NCI-H226 (cell line): Measurements from ENCODE around the gene ACER3.
"Not testable (repeated sequence)": the region's sequence is repeated elsewhere in the genome, so short reads cannot be mapped to it uniquely, and the experiment has no call there.

ENCODE experiments used
- DNase-seq: peaks from one replicate; pipeline ENCODE4 v3.0.0-alpha.2; 2015

ACER3 gene

GRCh38 chr11:76860539-76861475 is at the start of gene ACER3:
ACER3 (plus strand) TSS chr11:76860918; CDS start chr11:76860977, 59 bp downstream.
- peak; percentile 87 for DNase-seq

GRCh38 chr11:76811259-76811658 is 49.5 kb upstream of the ACER3 start:
- DNase-seq: no peak

- no peak for DNase-seq
Measured at GRCh38 chr11:76814414-76814813, 46.3 kb upstream of the ACER3 start.

DNA sequence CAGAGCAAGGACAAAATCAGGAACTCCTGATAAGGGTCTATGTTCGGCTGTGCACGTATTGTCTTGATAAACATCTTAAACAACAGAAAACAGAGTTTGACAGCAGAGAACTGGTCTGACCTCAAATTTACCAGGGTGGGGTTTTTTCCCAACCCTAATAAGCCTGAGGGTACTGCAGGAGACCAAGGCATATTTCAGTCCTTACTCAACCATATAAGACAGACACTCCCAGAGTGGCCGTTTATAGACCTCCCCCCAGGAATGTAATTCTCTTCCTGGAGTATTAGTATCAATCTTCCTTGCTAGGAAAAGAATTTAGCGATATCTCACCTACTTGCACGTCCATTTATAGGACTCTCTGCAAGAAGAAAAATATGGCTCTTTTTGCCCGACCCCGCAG is 45.0 kb upstream of the ACER3 start:
- DNase-seq: not testable (repeated sequence)

GRCh38 chr11:76820184-76820566 is 40.5 kb upstream of the ACER3 start:
- DNase-seq: no peak

- DNase-seq: not testable (repeated sequence)
Measured at GRCh38 chr11:76821396-76821795, 39.3 kb upstream of the ACER3 start.

- DNase-seq: no peak
Measured at GRCh38 chr11:76822406-76822805, 38.3 kb upstream of the ACER3 start.

GRCh38 chr11:76823481-76824028 is 37.2 kb upstream of the ACER3 start:
- peak; percentile 97 for DNase-seq

- peak; percentile 70 for DNase-seq
Measured at GRCh38 chr11:76824083-76824939, 36.4 kb upstream of the ACER3 start.

- peak; percentile 68 for DNase-seq
Measured at GRCh38 chr11:76824980-76825725, 35.6 kb upstream of the ACER3 start.

GRCh38 chr11:76825726-76826396 is 34.9 kb upstream of the ACER3 start:
- DNase-seq: no peak

DNA sequence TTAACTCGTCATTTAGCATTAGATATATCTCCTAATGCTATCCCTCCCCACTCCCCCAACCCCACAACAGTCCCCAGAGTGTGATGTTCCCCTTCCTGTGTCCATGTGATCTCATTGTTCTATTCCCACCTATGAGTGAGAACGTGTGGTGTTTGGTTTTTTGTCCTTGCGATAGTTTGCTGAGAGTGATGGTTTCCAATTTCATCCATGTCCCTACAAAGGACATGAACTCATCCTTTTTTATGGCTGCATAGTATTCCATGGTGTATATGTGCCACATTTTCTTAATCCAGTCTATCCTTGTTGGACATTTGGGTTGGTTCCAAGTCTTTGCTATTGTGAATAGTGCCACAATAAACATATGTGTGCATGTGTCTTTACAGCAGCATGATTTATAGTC is 34.2 kb upstream of the ACER3 start:
- not testable (repeated sequence) for DNase-seq

DNA sequence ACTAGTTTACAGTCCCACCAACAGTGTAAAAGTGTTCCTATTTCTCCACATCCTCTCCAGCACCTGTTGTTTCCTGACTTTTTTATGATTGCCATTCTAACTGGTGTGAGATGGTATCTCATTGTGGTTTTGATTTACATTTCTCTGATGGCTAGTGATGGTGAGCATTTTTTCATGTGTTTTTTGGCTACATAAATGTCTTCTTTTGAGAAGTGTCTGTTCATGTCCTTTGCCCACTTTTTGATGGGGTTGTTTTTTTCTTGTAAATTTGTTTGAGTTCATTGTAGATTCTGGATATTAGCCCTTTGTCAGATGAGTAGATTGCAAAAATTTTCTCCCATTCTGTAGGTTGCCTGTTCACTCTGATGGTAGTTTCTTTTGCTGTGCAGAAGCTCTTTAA is 33.7 kb upstream of the ACER3 start:
- not testable (repeated sequence) for DNase-seq

- peak; percentile 43 for DNase-seq
Measured at GRCh38 chr11:76830639-76831327, 29.9 kb upstream of the ACER3 start.

DNA sequence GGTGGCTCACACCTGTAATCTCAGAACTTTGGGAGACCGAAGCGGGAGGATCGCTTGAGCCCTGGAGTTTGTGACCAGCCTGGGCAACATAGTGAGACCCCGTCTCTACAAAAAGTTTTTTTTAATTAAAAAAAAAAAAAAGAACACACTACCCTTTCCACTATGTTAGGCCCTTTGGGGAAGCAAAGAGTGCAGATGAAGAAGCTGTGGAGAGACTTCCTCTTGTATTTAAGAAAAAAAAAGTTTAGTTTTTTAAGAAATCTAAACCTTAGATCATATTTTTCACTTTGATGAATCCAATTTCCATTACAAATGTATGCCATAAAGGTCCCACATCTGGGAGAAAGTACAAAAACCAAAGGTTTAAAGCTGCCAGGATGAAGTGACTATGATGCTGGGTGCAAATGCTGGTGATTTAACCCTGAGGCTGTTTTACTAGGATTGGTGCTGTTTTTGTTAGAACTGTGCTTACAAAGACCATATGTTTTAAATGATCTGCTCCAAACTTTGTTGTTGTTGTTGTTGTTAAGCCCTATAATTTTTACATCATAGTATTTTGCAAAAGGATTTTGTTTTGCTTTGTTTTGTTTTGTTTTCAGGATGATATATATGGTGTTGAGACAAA is 28.9 kb upstream of the ACER3 start:
- no peak for DNase-seq

- DNase-seq: no peak
Measured at GRCh38 chr11:76832361-76832760, 28.4 kb upstream of the ACER3 start.

DNA sequence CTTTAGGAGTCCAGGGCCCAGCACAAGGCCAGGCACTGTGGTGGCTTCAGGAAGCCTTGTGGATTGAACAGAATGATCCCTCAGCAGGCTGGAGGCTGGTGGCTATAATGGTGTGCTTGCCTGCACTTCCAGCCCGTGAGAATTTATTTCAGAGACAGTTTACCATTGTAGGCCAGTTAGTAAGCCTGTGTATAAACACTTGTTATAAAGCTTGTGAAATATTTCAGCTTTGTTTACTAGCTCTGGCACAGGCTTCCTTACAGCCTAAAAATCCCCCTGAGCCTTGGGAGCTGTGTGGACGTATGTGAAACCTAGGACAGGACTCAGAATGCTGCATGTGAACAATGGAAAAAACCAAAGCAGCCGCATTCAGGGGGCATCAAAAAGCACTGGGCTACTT is 26.6 kb upstream of the ACER3 start:
- DNase-seq: no peak

DNA sequence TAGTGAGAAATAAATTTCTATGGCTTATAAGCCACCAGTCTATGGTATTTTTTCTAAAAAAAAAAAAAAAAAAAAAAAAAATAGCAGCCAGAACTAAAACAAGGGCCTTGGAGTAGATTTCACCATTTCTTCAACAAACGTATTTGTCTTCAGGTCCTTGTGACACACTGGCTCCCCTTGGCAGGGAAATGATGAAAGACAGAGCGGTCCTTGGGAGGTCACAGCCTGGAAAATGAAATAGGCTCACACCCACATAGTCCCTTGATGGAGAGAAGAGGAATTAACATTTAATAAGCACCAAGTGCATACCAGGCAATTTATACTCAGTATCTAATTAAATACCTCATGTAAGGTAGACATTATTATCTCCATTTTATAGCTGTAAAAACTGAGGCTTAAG is 25.7 kb upstream of the ACER3 start:
- DNase-seq: no peak

GRCh38 chr11:76835928-76836612 is 24.6 kb upstream of the ACER3 start:
- peak; percentile 61 for DNase-seq

DNA sequence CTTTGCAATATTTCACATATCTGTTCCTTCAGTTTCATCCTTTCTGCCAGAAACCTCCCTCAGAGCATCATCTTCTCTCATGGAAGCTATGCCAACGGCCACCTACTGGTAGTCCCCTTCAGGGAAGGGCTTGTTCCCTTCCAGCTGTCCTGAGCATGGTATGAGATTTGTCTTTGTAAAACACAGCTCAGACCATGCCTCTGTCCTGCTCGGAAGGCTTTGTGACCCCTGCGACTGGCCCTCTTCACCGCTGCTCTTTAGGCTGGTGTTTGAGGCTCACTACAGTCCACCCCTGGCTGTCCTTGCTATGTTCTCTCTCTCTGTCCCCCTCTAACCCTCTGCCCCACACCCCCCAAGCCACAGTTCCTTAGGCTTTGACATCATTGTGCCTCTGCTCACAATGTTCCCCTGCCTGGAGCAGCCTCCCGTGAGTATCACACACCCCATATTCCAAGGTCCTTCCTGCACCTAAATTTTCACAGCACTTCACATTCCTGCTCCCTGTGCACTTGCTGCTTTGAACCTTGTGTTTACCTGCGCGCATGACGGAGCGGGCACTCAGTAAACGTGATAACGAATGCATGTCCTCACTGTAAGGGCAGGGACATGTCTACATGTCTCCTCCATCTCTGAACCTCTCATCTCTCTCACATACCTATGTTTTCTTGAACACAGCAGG is 24.0 kb upstream of the ACER3 start:
- no peak for DNase-seq
